Measurements from ENCODE around the gene ADGRG1.

- TF ChIP-seq, protein P1, sequence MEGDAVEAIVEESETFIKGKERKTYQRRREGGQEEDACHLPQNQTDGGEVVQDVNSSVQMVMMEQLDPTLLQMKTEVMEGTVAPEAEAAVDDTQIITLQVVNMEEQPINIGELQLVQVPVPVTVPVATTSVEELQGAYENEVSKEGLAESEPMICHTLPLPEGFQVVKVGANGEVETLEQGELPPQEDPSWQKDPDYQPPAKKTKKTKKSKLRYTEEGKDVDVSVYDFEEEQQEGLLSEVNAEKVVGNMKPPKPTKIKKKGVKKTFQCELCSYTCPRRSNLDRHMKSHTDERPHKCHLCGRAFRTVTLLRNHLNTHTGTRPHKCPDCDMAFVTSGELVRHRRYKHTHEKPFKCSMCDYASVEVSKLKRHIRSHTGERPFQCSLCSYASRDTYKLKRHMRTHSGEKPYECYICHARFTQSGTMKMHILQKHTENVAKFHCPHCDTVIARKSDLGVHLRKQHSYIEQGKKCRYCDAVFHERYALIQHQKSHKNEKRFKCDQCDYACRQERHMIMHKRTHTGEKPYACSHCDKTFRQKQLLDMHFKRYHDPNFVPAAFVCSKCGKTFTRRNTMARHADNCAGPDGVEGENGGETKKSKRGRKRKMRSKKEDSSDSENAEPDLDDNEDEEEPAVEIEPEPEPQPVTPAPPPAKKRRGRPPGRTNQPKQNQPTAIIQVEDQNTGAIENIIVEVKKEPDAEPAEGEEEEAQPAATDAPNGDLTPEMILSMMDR (IDR thresholded peaks at IDR 0.05), result no peak
- TF ChIP-seq EZH2 (IDR thresholded peaks at IDR 0.05; ENCODE audit: borderline replicate concordance, insufficient read depth, low read depth, low read length, poor library complexity, severe bottlenecking), result no peak
These were observed 12.2 kb downstream of the ADGRG1 start for GRCh38 chr16:57640612-57641011.

Measured in B cell (primary cell).